ENCODE results near the gene ENTHD1.

GRCh38 chr22:39773503-39773902 is 120.1 kb downstream of the ENTHD1 start:
- TF ChIP-seq EZH2 (IDR thresholded peaks at IDR 0.05; ENCODE audit: low read depth, low read length, severe bottlenecking) (no peak), RAD21 (IDR thresholded peaks at IDR 0.05 in 1 of 2, conservative IDR thresholded peaks at IDR 0.05 in 1 of 2; ENCODE audit: low read depth in 2 of 2, low read length in 2 of 2) (no peak), ATF2 (IDR thresholded peaks at IDR 0.05; ENCODE audit: low read length) (no peak), CTCF (IDR thresholded peaks at IDR 0.05; ENCODE audit: control extremely low read depth in 1 of 3, insufficient read depth in 1 of 3, low read depth in 1 of 3, low read length in 3 of 3) (no peak), YY1 (IDR thresholded peaks at IDR 0.05; ENCODE audit: low read depth, low read length) (no peak), SRF (IDR thresholded peaks at IDR 0.05; ENCODE audit: low read depth, low read length) (no peak)

Measured in H1 (cell line).